Daoy (cell line): ENCODE data around the gene AGAP1. TPM values are rescaled to one million over a fixed set of nuclear protein-coding genes. Genes with fewer than 3 reads are reported as not detected.

Experiments
- DNase-seq: peaks from one replicate; pipeline ENCODE4 v3.0.0-alpha.2; 2015; ENCODE audit warnings: low read depth
- total RNA-seq: library from RNA; depleted of rRNA; stranded (reverse); fragments of >200 nt; shearing (Covaris generic); gene quantifications from 2 replicates; pipeline ENCODE4 v1.2.3, GENCODE V29; 2014

AGAP1 gene
- total RNA-seq, 1 experiment from 2014 or later, result 9.3 TPM

DNA sequence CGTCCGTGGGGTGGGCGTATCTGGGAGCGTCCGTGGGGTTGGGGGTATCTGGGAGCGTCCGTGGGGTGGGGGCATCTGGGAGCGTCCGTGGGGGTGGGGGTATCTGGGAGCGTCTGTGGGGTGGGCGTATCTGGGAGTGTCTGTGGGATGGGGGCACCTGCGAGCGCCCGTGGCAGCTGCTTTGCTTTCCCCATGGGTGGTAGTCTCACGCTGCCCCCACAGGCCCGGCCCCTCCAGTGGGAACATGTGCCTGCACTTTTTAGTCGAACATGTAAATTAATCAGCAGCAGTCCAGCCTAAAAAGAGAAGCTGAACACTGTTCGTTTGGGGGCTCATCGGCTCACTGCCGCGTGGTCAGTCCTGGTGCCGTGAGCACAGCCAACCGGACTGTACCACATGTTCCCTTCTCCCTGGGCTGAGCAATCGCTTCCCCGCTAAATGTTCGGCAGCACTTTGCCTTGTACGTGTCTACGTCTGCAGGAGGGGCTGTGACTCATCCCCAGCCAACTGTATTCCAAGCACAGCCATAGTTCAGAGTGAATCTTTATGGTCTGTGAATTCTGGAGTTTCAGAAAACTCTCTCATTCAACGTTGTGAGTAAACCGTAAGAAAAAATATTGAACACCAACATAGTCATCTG lies 271.5 kb downstream of the AGAP1 start:
- DNase-seq, result peak; percentile 96

DNA sequence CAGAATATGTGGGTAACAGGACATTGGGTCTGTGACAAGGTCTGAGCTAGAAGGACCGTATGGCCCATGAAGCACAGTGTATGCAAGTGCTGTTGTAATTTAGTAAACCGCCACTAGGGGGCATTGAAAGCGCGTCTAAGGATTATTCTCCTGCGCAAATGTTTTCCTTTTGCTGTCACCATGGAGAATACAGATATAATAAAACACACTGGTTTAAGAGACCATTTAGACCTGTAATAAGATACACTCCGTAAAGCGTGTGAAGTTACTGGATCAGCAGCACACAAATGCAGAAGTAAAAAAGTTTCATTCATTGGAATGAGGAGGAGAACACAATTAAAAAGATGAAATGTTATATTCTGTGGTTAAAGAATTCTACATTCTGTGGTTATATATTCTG lies 272.4 kb downstream of the AGAP1 start:
- DNase-seq, result peak; percentile 76

DNA sequence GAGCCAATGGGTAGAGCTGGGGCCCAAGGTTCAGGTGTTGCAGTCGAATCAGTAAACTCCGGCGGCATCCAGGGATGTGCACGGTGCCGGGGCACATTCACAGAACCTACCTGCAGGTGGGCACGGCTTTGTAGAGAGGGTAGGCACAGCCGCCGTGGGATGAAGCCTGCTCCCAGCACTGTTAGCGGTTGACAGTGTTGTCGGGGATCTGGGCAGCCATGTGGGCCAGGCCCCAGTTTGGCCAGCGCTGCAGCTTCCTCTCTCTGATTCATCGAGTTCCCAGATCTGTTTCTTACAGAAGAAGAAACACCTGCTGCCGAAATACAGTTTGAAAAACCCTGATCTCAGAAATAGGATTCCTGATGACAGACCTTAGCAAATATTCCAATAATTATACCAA lies 274.8 kb downstream of the AGAP1 start:
- no peak for DNase-seq

- no peak for DNase-seq
Measured at GRCh38 chr2:235769046-235769445, 275.2 kb downstream of the AGAP1 start.

DNA sequence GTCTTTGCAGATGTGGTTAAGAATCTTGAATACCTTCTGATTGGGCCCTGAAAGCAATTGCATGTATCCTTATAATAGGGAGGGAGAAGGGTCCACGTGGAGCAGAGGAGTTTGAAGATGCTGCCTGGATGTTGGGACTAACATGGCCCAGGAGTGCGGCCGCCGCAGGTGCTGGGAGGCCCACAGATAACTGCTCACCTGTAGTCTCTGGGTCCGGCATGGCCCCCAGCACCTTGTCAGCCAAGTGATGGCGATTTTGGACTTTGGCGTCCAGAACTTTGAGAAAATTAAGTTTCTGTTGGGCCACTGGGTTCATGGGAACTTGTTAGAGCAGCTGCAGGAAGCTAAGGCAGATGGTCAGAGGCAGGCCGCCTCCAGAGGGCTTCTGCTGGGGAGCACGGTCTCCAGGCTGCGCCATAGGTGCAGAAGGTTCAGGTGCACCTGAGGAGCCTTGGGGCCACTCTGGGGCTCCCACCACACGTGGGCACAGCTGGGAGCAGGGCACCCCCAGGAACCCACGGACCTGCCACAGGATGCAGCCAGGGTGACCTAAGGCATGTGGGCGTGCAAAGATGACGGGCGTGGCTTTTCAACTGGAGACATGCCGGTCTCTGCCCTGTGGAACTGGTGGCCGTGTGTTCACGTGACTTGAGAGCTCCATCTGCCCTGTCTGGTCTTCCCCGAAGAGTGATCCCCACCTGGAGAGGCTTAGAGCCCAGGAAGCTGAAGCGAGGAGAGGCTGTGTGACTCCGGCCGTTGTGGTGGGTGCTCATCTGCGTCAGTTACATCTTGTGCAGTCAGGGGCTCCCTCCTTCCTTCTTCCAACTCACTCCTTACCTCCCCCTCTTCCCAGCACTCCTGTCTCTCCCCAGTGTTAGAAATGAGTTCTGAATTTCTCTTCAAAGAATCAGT lies 277.3 kb downstream of the AGAP1 start:
- no peak for DNase-seq

DNA sequence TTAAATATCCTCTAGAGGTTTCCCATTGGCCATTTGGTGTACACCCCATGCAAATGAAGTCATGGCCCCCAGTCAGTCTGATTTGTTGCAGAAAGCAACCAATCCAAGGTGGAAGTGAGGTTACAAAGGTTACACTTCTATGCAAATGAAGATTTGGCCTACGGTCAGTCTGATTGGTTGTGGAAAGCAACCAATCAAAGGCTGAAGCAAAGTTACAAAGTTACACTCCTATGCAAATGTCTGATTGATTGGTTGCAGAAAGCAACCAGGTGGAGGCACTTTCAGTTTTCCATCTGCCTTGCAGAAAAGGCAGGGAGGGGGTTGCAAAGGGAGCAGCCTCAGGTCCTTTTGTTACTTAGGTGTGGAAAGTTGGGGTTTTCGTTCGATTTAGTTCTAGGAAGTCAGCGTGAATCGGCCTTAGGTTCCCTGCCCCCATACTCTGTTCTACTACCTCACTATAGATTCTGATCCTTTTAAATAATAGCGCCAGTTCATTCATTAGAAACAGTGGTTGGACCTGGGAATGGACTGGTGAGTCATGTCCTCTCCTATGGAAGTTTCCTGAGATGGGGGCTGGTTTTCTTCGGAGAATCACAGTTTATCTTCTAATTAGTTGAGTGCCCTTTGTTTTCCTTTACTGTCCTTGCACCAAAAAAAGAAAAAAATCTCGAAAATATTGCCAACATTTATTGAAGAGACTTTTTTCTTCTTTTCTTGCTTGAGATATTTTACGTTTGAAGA lies 279.5 kb downstream of the AGAP1 start:
- DNase-seq, result no peak

DNA sequence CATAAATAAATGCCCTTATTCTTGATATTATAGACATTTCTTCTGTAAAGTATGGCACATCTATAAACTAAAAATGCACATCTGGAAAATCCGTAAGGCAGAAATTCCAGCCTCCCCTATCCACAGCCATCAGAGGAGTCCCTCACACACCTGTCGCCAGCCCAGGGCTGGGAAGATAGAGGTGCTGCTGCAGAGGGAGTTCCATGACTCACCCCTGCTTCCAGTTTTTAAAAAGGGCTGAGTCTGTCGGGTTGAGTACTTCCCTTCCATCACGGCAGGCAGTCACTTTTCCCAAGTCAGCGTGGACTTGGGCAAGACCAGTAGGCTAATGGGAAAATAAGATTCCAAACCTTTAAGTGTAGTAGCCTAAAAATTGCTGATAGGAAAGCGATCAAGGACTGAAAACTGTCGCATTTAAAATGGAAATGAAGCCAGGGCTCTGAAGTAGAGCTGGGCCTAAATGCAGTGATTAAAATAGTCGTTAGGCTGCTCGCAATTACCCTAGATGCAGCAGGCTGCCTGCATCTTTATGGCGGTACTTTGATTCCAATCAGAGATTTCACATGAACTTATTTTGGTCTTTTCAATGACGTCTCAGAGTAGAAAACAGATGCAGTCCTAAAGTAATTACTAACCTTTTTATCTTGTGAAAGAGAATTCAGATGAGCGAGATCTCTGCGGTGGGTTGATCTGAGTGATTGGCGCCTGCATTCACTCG lies 280.5 kb downstream of the AGAP1 start:
- DNase-seq, result no peak

DNA sequence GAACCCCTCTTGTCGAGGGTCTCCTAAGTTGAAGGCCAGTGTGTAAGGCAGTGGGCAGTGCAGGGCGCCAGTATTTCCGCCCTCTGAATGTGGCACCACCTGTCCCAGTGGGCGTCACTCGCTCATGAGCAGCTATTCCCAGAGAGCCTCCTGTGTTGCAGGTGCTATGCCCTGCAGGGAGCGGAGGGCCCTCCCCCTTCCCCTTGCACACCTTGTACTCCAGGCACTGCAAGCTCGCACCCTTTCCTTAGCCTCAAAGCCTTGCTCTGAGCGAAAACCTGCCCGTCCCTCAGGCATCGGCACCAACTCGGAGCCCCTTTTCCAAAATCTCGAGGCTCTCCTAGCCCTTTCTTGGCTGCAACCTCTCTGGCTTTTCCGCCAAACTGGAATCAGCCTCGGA lies 282.7 kb downstream of the AGAP1 start:
- DNase-seq, result no peak

GRCh38 chr2:235779444-235779896 lies 285.6 kb downstream of the AGAP1 start:
- peak; percentile 77 for DNase-seq

DNA sequence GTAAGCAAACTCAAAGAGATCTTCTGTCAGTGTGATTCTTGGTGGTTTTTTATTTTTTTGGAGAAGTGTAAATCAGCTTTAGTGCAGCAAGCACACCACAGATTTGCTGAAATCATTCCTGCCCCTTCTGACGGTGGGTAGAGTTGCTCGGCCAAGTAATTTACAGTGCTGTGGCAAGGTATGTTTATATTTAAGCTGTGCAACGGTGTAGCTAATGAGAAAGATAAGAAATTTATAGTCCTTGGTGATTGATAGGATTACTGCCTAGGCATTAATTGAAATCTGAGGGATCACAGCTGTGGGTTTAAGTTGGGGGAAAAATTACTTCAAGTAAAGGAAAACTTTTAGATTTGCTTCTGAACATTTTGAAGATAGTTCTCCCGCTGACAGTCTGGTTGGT lies 286.6 kb downstream of the AGAP1 start:
- no peak for DNase-seq

- no peak for DNase-seq
Measured at GRCh38 chr2:235781775-235782174, 287.9 kb downstream of the AGAP1 start.

GRCh38 chr2:235784788-235785187 lies 290.9 kb downstream of the AGAP1 start:
- DNase-seq, result no peak

DNA sequence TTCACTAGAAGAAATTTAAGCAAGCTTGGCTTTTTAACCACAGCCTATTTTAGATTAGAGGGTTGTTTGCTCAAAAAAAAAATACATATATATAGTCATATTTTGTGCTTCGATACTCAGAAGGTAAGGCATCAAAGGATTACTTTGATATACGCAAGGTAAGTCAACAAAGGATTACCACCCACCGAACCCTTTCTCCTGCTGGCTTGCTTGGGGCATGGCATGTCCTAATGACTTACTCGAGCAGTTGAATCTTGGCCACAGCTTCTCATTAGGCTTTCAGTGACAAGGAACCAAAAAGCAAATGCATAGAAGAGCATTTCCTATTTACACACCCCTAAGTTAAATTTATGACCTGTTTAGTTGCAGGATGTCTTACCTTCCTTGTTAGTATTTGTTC lies 295.7 kb downstream of the AGAP1 start:
- no peak for DNase-seq

- no peak for DNase-seq
Measured at GRCh38 chr2:235793163-235793752, 299.4 kb downstream of the AGAP1 start.

- no peak for DNase-seq
Measured at GRCh38 chr2:235799281-235799680, 305.4 kb downstream of the AGAP1 start.

DNA sequence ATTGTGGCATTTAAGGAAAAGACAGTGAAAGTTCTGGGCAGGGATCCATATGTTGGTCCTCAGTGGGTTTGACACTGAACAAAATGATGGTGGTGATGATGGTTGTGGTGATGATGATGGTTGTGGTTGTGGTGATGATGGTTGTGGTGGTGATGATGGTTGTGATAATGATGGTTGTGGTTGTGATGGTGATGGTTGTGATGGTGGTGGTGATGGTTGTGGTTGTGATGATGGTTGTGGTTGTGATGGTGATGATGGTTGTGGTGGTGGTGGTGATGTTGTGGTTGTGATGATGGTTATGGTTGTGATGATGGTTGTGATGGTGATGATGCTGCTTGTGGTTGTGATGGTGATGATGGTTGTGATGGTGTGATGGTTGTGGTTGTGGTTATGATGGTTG lies 308.7 kb downstream of the AGAP1 start:
- no peak for DNase-seq

DNA sequence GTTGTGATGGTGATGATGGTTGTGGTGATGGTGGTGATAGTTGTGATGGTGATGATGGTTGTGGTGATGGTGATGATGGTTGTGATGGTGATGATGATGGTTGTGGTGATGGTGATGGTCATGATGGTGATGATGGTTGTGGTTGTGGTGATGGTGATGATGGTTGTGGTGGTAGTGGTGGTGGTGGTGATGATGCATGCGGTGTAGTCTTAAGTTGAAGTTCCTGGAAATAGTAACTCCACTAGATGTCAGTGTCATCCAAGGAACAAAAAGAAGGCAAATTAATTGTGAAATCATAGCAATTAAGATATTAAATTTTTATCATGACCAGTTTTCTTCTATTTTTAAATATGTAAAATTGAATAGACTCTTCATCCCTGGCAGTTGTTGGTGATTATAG lies 309.2 kb downstream of the AGAP1 start:
- no peak for DNase-seq

- DNase-seq, result no peak
Measured at GRCh38 chr2:235804676-235805075, 310.8 kb downstream of the AGAP1 start.

GRCh38 chr2:235806986-235807750 lies 313.3 kb downstream of the AGAP1 start:
- DNase-seq, result no peak

DNA sequence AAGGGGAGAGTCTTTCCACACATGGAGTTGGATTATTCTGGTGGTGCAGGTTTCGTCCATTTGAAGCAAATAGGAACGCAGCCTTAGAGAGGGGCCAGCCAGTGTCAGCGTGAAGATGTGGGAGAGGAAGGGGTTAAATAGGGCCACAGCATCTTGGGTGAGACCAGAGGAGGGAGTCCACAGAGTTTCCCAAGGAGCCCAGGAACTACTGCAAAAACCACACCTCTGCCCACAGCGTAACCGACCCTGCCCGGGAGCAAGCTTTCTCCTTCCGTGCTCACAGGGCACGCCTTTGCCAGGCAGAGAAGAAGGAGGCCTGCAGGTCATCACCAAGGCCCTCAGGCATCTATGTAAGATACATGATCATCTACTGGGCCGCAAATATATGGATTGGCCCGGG lies 314.5 kb downstream of the AGAP1 start:
- no peak for DNase-seq

- DNase-seq, result no peak
Measured at GRCh38 chr2:235810252-235810651, 316.4 kb downstream of the AGAP1 start.
